Activated CD4-positive, alpha-beta T cell treated with anti-CD3 and anti-CD28 coated beads, Interleukin-2, amount 10 ng/mL, durations not matched to agents 24 days and 14 days (primary cell): Measurements from ENCODE around the gene VPS51. TPM values are rescaled to one million over a fixed set of nuclear protein-coding genes. Genes with fewer than 3 reads are reported as not detected.

Experiments
- DNase-seq: peaks from one replicate; pipeline ENCODE4 v3.0.0; 2022
- H3K27ac Mint-ChIP-seq: one replicate; pipeline ENCODE4 v1.8.0; 2022; ENCODE audit warnings: mild to moderate bottlenecking, mixed read lengths
- H3K27me3 Mint-ChIP-seq: one replicate; pipeline ENCODE4 v1.8.0; 2022; ENCODE audit warnings: mixed read lengths
- H3K36me3 Mint-ChIP-seq: one replicate; pipeline ENCODE4 v1.8.0; 2022; ENCODE audit warnings: low read depth, mild to moderate bottlenecking, mixed read lengths
- H3K4me1 Mint-ChIP-seq: one replicate; pipeline ENCODE4 v1.8.0; 2021; ENCODE audit warnings: mixed read lengths
- H3K4me3 Mint-ChIP-seq: one replicate; pipeline ENCODE4 v1.8.0; 2022; ENCODE audit warnings: mild to moderate bottlenecking, moderate library complexity, mixed read lengths
- H3K9me3 Mint-ChIP-seq: one replicate; pipeline ENCODE4 v1.8.0; 2021; ENCODE audit warnings: mixed read lengths
- intact Hi-C: fragments of 100-400 bp; cut with micrococcal nuclease; formaldehyde crosslinking; loops from one replicate; pipeline ENCODE4 v1.15.1; 2023
- total RNA-seq: library from RNA; stranded (reverse); gene quantifications from 2 replicates; pipeline ENCODE4 v1.2.3, GENCODE V29; 2022

VPS51 gene
- total RNA-seq, 1 donor from 2014 or later: 127 TPM

- Mint-ChIP-seq H3K4me3 (no peak overlapping the region), H3K27ac (no peak overlapping the region), H3K36me3 (no peaks in the 10 kb centered on the region), H3K9me3 (no peaks in the 10 kb centered on the region), H3K27me3 (peaks cover 19% of the 10 kb centered on the region), H3K4me1 (peaks cover 4% of the 10 kb centered on the region)
- intact Hi-C loops: no loop called here
- no peak for DNase-seq
These were observed 60.9 kb downstream of the VPS51 start for GRCh38 chr11:65156926-65157325.

GRCh38 chr11:65157336-65157735 is 61.3 kb downstream of the VPS51 start:
- no peak overlapping the region for H3K4me3 Mint-ChIP-seq
- H3K9me3 Mint-ChIP-seq: no peaks in the 10 kb centered on the region
- peaks cover 19% of the 10 kb centered on the region for H3K27me3 Mint-ChIP-seq
- H3K4me1 Mint-ChIP-seq: peaks cover 2% of the 10 kb centered on the region
- no peaks in the 10 kb centered on the region for H3K36me3 Mint-ChIP-seq
- intact Hi-C loops: no loop called here
- DNase-seq: no peak
- no peak overlapping the region for H3K27ac Mint-ChIP-seq

- Mint-ChIP-seq H3K36me3 (no peaks in the 10 kb centered on the region), H3K4me3 (no peak overlapping the region), H3K27ac (no peak overlapping the region), H3K9me3 (no peaks in the 10 kb centered on the region), H3K4me1 (no peaks in the 10 kb centered on the region), H3K27me3 (peaks cover 11% of the 10 kb centered on the region)
- no peak for DNase-seq
- intact Hi-C loops: no loop called here
These were observed 63.0 kb downstream of the VPS51 start for GRCh38 chr11:65159012-65159411.

- Mint-ChIP-seq H3K4me3 (no peak overlapping the region), H3K4me1 (no peaks in the 10 kb centered on the region), H3K36me3 (no peaks in the 10 kb centered on the region), H3K27me3 (peaks cover 13% of the 10 kb centered on the region), H3K27ac (no peak overlapping the region), H3K9me3 (no peaks in the 10 kb centered on the region)
- intact Hi-C loops: no loop called here
- DNase-seq: no peak
These were observed 64.6 kb downstream of the VPS51 start for GRCh38 chr11:65160643-65161042.

Other genes with a start within 250 kb of the VPS51 start
- gene EHD1, start 217.6 kb upstream of the VPS51 start, total RNA-seq: 93.0 and 101 TPM in 2 replicates
- gene ATG2A, start 179.0 kb upstream of the VPS51 start, total RNA-seq: 22.5 and 23.1 TPM in 2 replicates
- 11.4 and 16.7 TPM in 2 replicates for gene PPP2R5B, start 171.5 kb upstream of the VPS51 start, total RNA-seq
- gene GPHA2, start 160.3 kb upstream of the VPS51 start, total RNA-seq: not detected in 2 replicates
- gene MAJIN, start 124.1 kb upstream of the VPS51 start, total RNA-seq: 0.71 TPM in 1 of 2 replicates, not detected in the other
- 0.09 TPM in 1 of 2 replicates, not detected in the other for gene BATF2, start 99.2 kb upstream of the VPS51 start, total RNA-seq
- 78.8 and 87.9 TPM in 2 replicates for gene ARL2, start 82.1 kb upstream of the VPS51 start, total RNA-seq
- 15.9 and 17.9 TPM in 2 replicates for gene SNX15, start 68.8 kb upstream of the VPS51 start, total RNA-seq
- gene SAC3D1, start 55.0 kb upstream of the VPS51 start, total RNA-seq: 16.3 and 18.0 TPM in 2 replicates
- 12.5 and 13.0 TPM in 2 replicates for gene NAALADL1, start 37.7 kb upstream of the VPS51 start, total RNA-seq
- 94.4 and 95.1 TPM in 2 replicates for gene CDCA5, start 12.2 kb upstream of the VPS51 start, total RNA-seq
- gene ZFPL1, start 12.0 kb upstream of the VPS51 start, total RNA-seq: 33.3 and 34.7 TPM in 2 replicates
- 28.2 and 28.9 TPM in 2 replicates for gene TM7SF2, start 15.7 kb downstream of the VPS51 start, total RNA-seq
- 17.1 and 18.1 TPM in 2 replicates for gene ZNHIT2, start 21.5 kb downstream of the VPS51 start, total RNA-seq
- 1,048 and 1,049 TPM in 2 replicates for gene FAU, start 25.9 kb downstream of the VPS51 start, total RNA-seq
- gene MRPL49, start 26.1 kb downstream of the VPS51 start, total RNA-seq: 78.1 and 81.4 TPM in 2 replicates
- 36.9 and 39.0 TPM in 2 replicates for gene SYVN1, start 38.3 kb downstream of the VPS51 start, total RNA-seq
- gene SPDYC, start 74.0 kb downstream of the VPS51 start, total RNA-seq: not detected in 2 replicates
- 87.1 and 96.5 TPM in 2 replicates for gene CAPN1, start 85.7 kb downstream of the VPS51 start, total RNA-seq
- 77.4 and 82.8 TPM in 2 replicates for gene POLA2, start 165.7 kb downstream of the VPS51 start, total RNA-seq
- gene CDC42EP2, start 218.7 kb downstream of the VPS51 start, total RNA-seq: 3.0 and 3.4 TPM in 2 replicates
- 76.6 and 81.0 TPM in 2 replicates for gene DPF2, start 237.6 kb downstream of the VPS51 start, total RNA-seq